ENCODE results near the gene CEP83.

The CEP83 gene

DNA sequence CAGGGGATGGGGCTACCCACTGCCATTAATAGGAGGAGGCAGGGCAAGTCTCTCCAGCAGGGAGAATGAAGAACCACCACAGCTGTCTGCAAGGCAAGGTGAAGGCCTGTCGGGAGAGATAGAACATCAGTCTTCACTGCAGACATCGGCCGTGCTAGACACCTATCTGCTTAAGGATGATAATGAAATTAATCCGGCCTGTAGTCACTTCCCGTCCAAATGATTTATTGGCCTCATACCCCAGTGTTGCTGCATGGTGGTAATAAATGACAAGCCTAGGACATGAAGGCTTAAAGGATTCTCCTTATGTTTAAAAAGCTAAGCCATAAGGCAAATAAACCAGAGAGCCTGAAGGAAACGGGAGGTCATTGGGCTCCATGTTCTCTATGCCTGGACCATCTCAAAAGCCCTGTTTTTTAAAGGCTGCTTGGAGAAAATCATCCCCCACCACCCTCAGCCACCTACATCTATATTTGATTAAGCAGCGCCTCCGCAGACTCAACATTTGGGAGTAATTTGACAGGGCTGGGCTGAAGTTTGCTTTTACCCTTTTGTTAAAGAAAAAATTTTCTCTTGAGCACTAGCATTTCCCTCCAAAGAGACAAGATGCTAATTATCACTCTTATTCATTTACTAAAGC, 173.6 kb downstream of the CEP83 start:
- H3K36me3 Mint-ChIP-seq, result peaks cover 3% of the 10 kb centered on the region
- H3K27ac Mint-ChIP-seq, result no peak overlapping the region
- peaks cover 21% of the 10 kb centered on the region for H3K4me1 Mint-ChIP-seq
- H3K4me3 Mint-ChIP-seq, result no peak overlapping the region
- no peaks in the 10 kb centered on the region for H3K9me3 Mint-ChIP-seq
- H3K27me3 Mint-ChIP-seq, result no peaks in the 10 kb centered on the region

DNA sequence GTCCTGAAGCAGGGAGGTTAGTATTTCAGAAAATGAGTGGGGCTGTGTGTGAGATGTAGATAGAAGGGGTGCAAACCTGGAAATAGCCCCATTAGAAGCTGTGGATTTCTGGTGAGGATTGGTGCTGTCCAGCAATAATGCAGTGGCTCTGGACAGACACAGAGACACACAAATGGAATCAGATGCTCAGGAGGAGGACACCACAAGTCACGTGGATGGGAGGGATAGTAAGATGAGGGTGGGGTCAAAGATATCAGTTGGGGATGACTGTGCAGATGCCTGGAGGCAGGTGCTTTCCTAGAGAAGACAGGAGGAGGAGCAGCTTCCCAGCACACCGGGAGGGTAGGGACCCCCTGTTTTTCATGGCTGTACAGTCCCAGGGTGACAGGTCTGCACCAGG, 174.8 kb downstream of the CEP83 start:
- Mint-ChIP-seq H3K9me3 (no peaks in the 10 kb centered on the region), H3K4me3 (no peak overlapping the region), H3K27ac (peak overlapping the region; percentile 51), H3K36me3 (peaks cover 5% of the 10 kb centered on the region), H3K4me1 (peaks cover 21% of the 10 kb centered on the region), H3K27me3 (no peaks in the 10 kb centered on the region)

DNA sequence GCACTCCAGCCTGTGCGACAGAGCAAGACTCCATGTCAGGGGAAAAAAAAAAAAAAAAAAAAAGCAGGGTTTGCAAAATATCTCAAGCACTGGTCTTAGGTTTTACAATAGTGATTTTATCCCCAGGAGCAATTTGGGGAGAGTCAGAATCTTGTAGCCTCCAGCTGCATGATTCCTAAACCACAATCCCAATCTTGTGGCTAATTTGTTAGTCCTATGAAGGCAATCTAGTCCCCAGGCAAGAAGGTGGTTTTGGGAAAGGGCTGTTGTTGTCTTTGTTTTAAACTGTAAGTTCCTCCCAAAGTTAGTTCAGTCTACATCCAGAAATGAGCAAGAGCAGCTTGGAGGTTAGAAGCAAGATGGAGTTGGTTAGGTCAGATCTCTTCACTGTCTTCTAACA, 175.6 kb downstream of the CEP83 start:
- peaks cover 5% of the 10 kb centered on the region for H3K36me3 Mint-ChIP-seq
- no peak overlapping the region for H3K27ac Mint-ChIP-seq
- H3K27me3 Mint-ChIP-seq, result no peaks in the 10 kb centered on the region
- peaks cover 21% of the 10 kb centered on the region for H3K4me1 Mint-ChIP-seq
- no peak overlapping the region for H3K4me3 Mint-ChIP-seq
- no peaks in the 10 kb centered on the region for H3K9me3 Mint-ChIP-seq

DNA sequence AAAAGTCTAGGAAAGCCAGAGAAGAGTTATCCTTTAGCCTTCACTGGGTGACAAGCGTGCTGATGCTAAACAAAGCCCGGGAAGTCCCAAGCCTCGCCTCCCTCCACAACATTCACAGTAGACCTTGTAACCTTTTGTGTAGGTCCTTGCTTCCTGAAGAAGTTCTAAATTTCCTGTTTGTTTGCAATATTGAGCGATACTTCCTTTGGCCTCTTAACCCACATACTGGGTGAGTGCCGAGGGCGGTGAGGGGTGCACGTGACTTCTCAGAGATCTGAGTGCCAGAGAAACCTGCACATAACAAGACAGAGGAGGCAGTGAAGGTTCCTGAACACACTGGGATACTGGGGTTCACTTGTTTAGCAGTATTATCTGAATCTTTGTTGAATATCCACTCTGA, 177.0 kb downstream of the CEP83 start:
- Mint-ChIP-seq H3K27ac (peak overlapping the region; percentile 61), H3K4me1 (peaks cover 25% of the 10 kb centered on the region), H3K4me3 (peak overlapping the region; percentile 28), H3K9me3 (no peaks in the 10 kb centered on the region), H3K27me3 (no peaks in the 10 kb centered on the region), H3K36me3 (peaks cover 4% of the 10 kb centered on the region)

DNA sequence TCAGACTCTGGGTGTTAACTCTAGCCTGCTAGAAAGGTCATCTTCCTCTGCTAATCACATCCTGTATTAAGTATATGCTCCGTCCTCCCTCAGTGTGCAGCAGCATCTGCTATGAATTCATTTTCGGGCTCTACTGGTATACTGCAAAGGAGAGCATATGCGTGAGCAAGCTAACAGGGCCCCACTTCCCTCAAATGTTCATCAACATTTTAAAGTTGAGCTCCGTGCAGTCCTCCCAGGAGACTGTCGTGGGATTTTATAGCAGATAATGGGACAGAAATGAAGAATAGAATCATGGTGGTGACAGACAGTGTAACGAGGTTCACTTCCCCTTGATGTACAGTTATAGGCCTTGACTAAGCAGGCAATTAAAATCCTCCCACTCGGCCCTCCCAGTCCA, 179.6 kb downstream of the CEP83 start:
- H3K9me3 Mint-ChIP-seq, result no peaks in the 10 kb centered on the region
- no peak overlapping the region for H3K4me3 Mint-ChIP-seq
- peaks cover 4% of the 10 kb centered on the region for H3K36me3 Mint-ChIP-seq
- H3K4me1 Mint-ChIP-seq, result peaks cover 25% of the 10 kb centered on the region
- H3K27ac Mint-ChIP-seq, result no peak overlapping the region
- H3K27me3 Mint-ChIP-seq, result no peaks in the 10 kb centered on the region

DNA sequence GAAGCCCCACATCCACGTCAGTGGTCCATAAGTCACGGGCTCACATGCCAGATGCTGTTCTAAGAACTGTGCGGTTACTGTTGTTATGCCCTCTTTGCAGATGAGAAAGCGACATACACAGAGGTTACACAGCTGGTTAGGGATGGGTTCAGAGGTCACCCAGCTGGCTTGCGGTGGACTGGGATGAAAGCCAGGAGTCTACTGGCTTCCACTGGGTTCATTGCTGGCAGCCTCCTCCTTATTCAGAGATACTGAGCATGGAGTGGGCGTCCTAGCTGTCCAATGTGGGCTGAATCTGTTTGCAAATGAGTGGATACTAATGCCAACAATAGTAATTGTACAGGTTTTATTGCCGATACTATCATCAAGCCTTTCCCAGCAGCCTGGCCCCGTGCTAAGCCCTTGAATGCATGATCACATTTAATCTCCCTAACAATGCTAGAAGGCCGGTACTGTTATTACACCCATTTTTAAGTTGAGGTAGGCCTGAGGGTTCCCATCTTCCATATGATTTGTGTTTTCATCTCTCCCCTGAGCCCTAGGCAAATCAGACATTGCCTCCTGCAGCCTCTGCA, 182.2 kb downstream of the CEP83 start:
- no peaks in the 10 kb centered on the region for H3K27me3 Mint-ChIP-seq
- no peak overlapping the region for H3K27ac Mint-ChIP-seq
- H3K4me1 Mint-ChIP-seq, result peaks cover 14% of the 10 kb centered on the region
- peaks cover 9% of the 10 kb centered on the region for H3K36me3 Mint-ChIP-seq
- no peaks in the 10 kb centered on the region for H3K9me3 Mint-ChIP-seq
- H3K4me3 Mint-ChIP-seq, result no peak overlapping the region

DNA sequence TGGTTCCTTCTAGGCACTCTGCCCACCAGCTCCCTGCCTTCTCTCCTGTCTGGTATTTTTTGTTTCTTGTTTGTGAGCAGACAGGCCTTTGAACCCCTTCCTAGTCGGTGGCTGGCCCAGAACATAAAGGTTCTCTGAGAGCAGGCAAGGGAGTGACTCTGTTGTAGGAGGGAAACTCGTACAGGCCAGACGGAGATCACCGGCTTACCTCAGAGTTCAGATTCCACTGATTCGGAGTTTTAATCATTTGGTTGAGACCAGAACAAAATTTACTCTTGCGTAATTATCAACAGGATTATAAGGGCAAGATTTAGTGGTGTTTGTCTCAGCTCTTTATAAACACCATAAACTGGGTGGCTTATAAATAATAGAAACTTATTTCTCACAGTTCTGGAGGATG, 182.9 kb downstream of the CEP83 start:
- Mint-ChIP-seq H3K4me1 (peaks cover 12% of the 10 kb centered on the region), H3K36me3 (peaks cover 12% of the 10 kb centered on the region), H3K4me3 (no peak overlapping the region), H3K27me3 (no peaks in the 10 kb centered on the region), H3K9me3 (no peaks in the 10 kb centered on the region), H3K27ac (no peak overlapping the region)

DNA sequence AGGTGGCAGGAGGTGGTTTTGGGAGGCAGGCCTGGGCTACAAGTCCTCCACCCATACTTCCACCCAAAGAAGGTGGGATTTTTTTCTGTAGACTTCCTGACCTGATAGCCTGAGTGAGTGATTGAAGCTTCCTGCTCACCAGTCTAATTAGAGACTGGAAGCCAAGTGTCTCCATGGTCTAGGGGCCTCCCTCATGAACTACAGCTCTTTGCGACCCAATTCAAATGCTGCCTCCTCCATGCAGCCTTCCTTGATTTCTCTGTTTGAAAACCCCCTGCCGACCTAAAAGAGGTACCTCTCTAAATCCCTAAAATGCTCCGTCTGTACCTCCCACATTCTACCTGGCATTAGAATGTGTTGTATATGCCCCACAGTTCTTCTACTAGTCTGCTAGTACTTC, 186.4 kb downstream of the CEP83 start:
- Mint-ChIP-seq H3K9me3 (no peaks in the 10 kb centered on the region), H3K4me1 (peaks cover 34% of the 10 kb centered on the region), H3K27me3 (no peaks in the 10 kb centered on the region), H3K27ac (no peak overlapping the region), H3K4me3 (no peak overlapping the region), H3K36me3 (peaks cover 13% of the 10 kb centered on the region)

DNA sequence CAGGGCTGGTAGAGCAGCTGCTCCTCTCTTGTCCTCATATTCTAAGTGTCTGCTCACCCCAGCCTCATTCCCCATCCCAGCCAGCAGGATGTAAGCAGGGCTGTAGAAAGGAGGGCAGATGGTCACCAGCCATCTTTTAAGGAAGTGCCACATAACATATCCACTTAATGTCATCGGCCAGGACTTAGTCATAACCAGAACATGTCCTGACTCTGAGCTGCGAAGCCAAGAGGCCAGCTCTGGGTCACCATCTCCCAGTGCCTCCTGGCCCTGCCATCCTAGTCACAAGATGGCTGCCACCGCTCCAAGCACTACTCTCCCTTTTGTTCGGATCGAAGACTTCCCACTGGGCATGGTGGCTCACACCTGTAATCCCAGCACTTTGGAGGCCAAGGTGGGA, 187.4 kb downstream of the CEP83 start:
- Mint-ChIP-seq H3K36me3 (peaks cover 15% of the 10 kb centered on the region), H3K27me3 (no peaks in the 10 kb centered on the region), H3K4me1 (peaks cover 40% of the 10 kb centered on the region), H3K4me3 (no peak overlapping the region), H3K27ac (no peak overlapping the region), H3K9me3 (no peaks in the 10 kb centered on the region)

DNA sequence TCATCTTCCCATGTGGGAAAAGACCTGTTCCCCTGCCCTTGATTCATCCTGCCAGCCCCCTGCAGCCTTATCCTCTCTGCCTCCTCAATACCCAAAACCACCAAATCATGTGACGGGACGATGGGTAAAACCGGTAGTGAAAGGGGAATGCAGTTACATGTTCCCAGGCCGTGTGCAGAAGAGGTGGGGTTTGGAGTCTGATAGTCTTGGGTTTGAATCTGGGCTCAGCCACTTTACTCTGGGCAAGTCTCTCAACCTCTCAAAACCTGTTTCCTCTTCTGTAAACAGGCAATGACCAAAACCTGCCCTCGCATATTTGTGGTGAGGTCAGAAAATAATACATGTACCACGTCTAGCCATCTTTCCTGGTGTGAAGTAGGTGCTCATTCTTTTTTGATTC, 188.3 kb downstream of the CEP83 start:
- Mint-ChIP-seq H3K4me3 (no peak overlapping the region), H3K27me3 (no peaks in the 10 kb centered on the region), H3K27ac (peak overlapping the region; percentile 24), H3K4me1 (peaks cover 46% of the 10 kb centered on the region), H3K9me3 (no peaks in the 10 kb centered on the region), H3K36me3 (peaks cover 18% of the 10 kb centered on the region)

DNA sequence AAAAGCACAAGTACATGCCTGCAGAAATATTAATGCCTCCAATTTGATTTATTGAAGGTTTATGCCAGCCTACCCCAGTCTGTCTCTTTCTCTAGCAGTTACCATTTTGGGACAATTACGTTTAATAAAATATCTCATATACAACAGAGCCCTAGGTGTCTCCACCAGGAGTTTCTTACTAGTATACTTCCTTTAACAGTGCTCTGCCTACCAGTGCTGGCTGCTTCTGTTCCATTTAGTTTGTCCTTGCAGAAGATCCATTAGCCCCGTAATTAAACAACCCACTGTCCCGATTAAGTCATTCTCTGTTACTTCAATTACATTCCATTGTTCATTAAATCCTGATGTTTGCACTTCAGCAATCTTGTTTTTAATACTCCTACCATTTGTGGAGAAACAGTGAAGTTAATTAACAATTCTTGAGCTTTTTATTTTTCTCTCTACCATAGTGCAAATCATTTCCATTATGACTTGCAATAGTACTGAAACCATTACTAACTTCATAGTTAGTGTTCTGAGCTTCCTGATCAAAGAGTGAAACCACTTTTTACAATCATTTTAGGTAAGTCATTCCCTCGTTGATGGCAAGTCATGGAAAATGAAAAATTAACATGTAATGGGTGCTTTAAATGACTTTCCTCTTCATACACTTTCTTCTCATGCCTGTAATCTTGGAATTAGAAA, 190.2 kb downstream of the CEP83 start:
- Mint-ChIP-seq H3K4me3 (no peak overlapping the region), H3K36me3 (peaks cover 29% of the 10 kb centered on the region), H3K4me1 (peaks cover 56% of the 10 kb centered on the region)

DNA sequence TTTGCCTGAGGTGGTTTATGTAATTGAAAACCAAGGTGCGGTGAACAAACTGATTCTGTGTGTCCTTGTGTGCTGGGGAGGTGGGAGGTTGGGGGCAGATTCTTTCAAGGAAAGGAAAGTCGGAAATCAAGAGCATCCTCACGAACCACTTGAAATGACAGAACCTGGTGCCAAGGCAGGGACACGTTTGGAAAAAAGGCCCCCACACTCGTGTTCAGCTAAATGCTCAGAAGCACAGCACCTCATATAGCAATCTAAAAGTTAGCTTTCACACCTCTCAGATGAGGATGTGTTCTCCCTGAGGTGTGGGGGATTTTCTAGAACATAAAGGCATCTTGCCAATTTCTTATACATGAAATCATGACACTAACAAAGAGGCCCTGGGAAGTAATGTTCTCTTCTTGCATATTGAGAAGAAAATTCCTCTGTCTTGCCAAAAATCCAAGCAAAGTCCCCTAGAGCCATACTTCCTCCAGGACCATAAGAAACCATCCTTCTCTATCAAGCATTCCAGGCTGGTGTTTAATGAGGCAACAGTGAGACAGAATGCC, 191.7 kb downstream of the CEP83 start:
- Mint-ChIP-seq H3K27ac (no peak overlapping the region), H3K4me3 (peak overlapping the region; percentile 15), H3K36me3 (peaks cover 28% of the 10 kb centered on the region), H3K27me3 (no peaks in the 10 kb centered on the region), H3K4me1 (peaks cover 71% of the 10 kb centered on the region), H3K9me3 (no peaks in the 10 kb centered on the region)

More for the DNA sequence above, 190.2 kb downstream of the CEP83 start:
- Mint-ChIP-seq H3K27ac (no peak overlapping the region), H3K27me3 (no peaks in the 10 kb centered on the region), H3K9me3 (no peaks in the 10 kb centered on the region)

DNA sequence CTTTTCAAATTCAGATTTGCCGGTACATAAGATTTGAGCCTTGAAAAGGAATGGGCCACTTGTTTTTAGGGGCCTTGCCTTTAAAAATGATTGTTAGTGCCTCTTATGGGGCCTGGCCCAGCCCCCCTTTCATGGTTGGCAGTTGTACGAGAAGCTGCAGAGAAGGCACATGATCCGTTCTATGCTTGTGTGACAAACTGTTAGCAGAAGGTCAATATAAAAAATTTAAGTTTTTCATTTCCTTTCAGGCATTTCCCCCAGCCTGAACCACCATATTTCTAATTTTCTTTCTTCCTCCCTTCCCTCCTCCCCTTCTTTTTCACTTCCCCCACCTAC, 192.2 kb downstream of the CEP83 start:
- H3K9me3 Mint-ChIP-seq, result no peaks in the 10 kb centered on the region
- no peaks in the 10 kb centered on the region for H3K27me3 Mint-ChIP-seq
- no peak overlapping the region for H3K27ac Mint-ChIP-seq
- H3K4me1 Mint-ChIP-seq, result peaks cover 76% of the 10 kb centered on the region
- H3K4me3 Mint-ChIP-seq, result no peak overlapping the region
- H3K36me3 Mint-ChIP-seq, result peaks cover 26% of the 10 kb centered on the region

DNA sequence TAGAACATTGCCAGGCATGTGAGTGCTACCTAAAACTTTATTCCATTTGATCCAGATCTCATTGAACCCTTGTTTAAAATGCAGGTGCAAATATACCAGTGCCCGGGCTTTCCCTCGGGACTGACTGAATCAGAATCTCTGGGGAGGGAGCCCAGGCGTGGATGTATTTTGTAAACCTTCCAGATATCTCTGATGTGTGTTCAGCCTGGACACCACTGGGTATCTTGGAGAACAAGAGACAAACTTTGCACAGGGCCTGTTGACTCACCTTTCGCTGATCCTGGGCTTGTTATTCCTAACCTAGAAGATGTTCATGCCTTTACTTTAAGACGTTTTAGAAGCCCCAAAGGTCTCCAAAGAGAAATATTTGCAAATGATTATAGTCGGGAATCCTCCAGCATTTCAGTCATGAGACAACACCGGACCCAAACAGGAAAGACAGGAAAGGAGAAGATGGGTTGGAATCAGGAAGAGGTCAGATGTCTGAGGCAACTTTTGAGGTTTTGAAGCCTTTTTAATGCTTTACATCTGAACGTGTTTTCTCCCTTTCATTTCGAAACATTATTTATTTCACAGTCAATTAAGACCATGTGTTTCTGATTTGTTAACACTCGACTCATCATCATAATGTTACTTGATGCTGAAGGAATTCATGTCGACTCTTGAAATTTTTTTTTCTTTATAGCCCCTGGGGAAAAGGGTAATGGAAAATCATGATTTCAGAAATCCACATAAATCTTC, 192.7 kb downstream of the CEP83 start:
- peaks cover 77% of the 10 kb centered on the region for H3K4me1 Mint-ChIP-seq
- H3K4me3 Mint-ChIP-seq, result no peak overlapping the region
- no peaks in the 10 kb centered on the region for H3K9me3 Mint-ChIP-seq
- H3K36me3 Mint-ChIP-seq, result peaks cover 22% of the 10 kb centered on the region
- H3K27me3 Mint-ChIP-seq, result no peaks in the 10 kb centered on the region
- peak overlapping the region; percentile 90 for H3K27ac Mint-ChIP-seq

DNA sequence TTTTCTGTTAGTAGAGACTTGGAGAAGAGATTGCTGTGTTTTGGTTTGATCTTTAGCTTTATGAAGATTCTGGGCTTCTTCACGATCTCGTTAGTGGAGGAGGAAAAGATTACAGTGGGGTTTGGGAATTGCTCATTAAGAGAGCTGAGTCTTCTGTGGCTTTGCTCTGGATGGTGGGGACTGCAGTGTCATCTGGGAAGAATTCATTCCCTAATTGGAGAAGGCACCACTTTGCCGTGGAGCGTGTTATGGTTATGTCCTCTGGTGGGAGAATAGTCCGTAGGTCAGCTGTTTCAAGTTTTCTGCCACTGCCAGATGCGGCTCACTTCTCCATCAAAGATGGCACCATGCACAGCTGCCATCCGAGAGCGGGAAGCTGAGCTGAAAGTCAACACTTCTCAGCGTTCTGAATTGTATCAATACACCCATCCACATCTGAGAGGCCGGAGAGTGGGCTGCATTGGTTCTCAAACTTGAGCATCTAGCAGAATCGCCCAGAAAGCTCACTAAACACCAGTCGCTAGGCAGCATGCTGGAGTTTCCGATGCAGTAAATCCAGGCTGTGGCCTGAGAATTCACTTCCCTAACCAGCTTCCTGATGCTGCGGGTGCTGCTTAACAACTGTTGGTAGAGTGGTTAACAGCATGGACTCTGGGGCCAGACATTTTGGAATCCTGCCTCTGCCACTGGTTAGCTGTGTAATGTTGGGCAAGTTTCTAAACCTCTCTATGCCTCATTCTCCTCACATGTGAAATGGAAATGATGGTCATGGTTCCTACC, 193.5 kb downstream of the CEP83 start:
- Mint-ChIP-seq H3K9me3 (no peaks in the 10 kb centered on the region), H3K27me3 (no peaks in the 10 kb centered on the region), H3K4me3 (no peak overlapping the region), H3K4me1 (peaks cover 73% of the 10 kb centered on the region), H3K27ac (peak overlapping the region; percentile 27), H3K36me3 (peaks cover 19% of the 10 kb centered on the region)

Measured in activated naive CD4-positive, alpha-beta T cell treated with anti-CD3 and anti-CD28 coated beads, Interleukin-2, amount 50 U/mL, for 24 hours (primary cell).